ENCODE measurements around the gene ALPG. TPM values are rescaled to one million over a fixed set of nuclear protein-coding genes. Genes with fewer than 3 reads are reported as not detected.

ALPG gene
- total and polyA plus RNA-seq, 2 of the 13 experiments (the other 11 are each of a cell fraction or from before 2014, with no cell fraction given): not detected

GRCh38 chr2:232444409-232445148 is 37.9 kb downstream of the ALPG start (continued):
- TF ChIP-seq REL (CRISPR knock-in tag; conservative IDR thresholded peaks at IDR 0.05) (no peak), EHMT2 (IDR thresholded peaks at IDR 0.05; ENCODE audit: borderline replicate concordance, low read depth, low read length) (no peak), HDAC2 (CRISPR knock-in tag; IDR thresholded peaks at IDR 0.05) (0 out of 2 replicates have a peak, but pooled peaks have one; percentile 38), ZNF260 (CRISPR knock-in tag; IDR thresholded peaks at IDR 0.05; ENCODE audit: borderline replicate concordance, low read depth) (no peak), ARID3A (IDR thresholded peaks at IDR 0.05; ENCODE audit: low read depth, low read length) (no peak), ESRRA (CRISPR knock-in tag; IDR thresholded peaks at IDR 0.05; ENCODE audit: low read depth) (peak; percentile 7; the same call in 1 of the 2 replicates), ZFP90 (CRISPR knock-in tag; IDR thresholded peaks at IDR 0.05; ENCODE audit: borderline replicate concordance) (no peak), ZNF776 (CRISPR knock-in tag; IDR thresholded peaks at IDR 0.05) (0 out of 2 replicates have a peak, but pooled peaks have one; percentile 6), ATF7-NPFF (CRISPR knock-in tag; IDR thresholded peaks at IDR 0.05; ENCODE audit: low read depth) (no peak), KDM5B (CRISPR knock-in tag; IDR thresholded peaks at IDR 0.05; ENCODE audit: borderline replicate concordance) (0 out of 2 replicates have a peak, but pooled peaks have one; percentile 7), ZXDC (CRISPR knock-in tag; IDR thresholded peaks at IDR 0.05) (peak; percentile 4; the same call in 1 of the 2 replicates), BCL3 (CRISPR knock-in tag; IDR thresholded peaks at IDR 0.05) (no peak), ZNF598 (CRISPR knock-in tag; IDR thresholded peaks at IDR 0.05; ENCODE audit: borderline replicate concordance) (0 out of 2 replicates have a peak, but pooled peaks have one; percentile 38), ZSCAN21 (CRISPR knock-in tag; IDR thresholded peaks at IDR 0.05; ENCODE audit: borderline replicate concordance) (0 out of 2 replicates have a peak, but pooled peaks have one; percentile 18), NR2F2 (IDR thresholded peaks at IDR 0.05; ENCODE audit: borderline replicate concordance, low read depth) (no peak), ETV5 (CRISPR knock-in tag; IDR thresholded peaks at IDR 0.05; ENCODE audit: borderline replicate concordance) (no peak), MIER2 (CRISPR knock-in tag; IDR thresholded peaks at IDR 0.05) (no peak), ZNF589 (CRISPR knock-in tag; conservative IDR thresholded peaks at IDR 0.05) (no peak), ELK4 (CRISPR knock-in tag; IDR thresholded peaks at IDR 0.05; ENCODE audit: borderline replicate concordance) (no peak), IRF9 (CRISPR knock-in tag; IDR thresholded peaks at IDR 0.05; ENCODE audit: borderline replicate concordance) (no peak)

Measured in HepG2 (cell line).